Lower lobe of right lung (tissue), 2 donors: ENCODE data around the gene MTFR1L. TPM values are rescaled to one million over a fixed set of nuclear protein-coding genes. Genes with fewer than 3 reads are reported as not detected.

ENCODE experiments used
- ATAC-seq, 2 donors: fragments of 200-7000 bp; cut with Tn5 transposase; one replicate each; pipeline ENCODE4 v1.9.1; 2020 to 2022; ENCODE audit warnings: mild to moderate bottlenecking in 2 of 2, moderate library complexity in 2 of 2
- DNase-seq: peaks from one replicate; pipeline ENCODE4 v3.0.0-alpha.2; 2020
- H3K27ac ChIP-seq: fragments of 200-600 bp; one replicate; pipeline ENCODE4 v1.8.0; 2022
- H3K27me3 ChIP-seq: fragments of 200-600 bp; one replicate; pipeline ENCODE4 v1.8.0; 2022; ENCODE audit warnings: low read depth
- H3K36me3 ChIP-seq: fragments of 200-600 bp; one replicate; pipeline ENCODE4 v1.8.0; 2022; ENCODE audit warnings: mild to moderate bottlenecking
- H3K4me1 ChIP-seq: fragments of 200-600 bp; one replicate; pipeline ENCODE4 v1.8.0; 2022
- H3K4me3 ChIP-seq: fragments of 200-600 bp; one replicate; pipeline ENCODE4 v1.8.0; 2022; ENCODE audit warnings: mild to moderate bottlenecking
- H3K9me3 ChIP-seq: fragments of 200-600 bp; one replicate; pipeline ENCODE4 v1.8.0; 2022
- CTCF ChIP-seq: fragments of 200-600 bp; IDR thresholded peaks from one replicate; pipeline ENCODE4 v1.8.0; 2022; ENCODE audit warnings: antibody characterized with exemption, mild to moderate bottlenecking
- intact Hi-C: fragments of 100-400 bp; cut with DNase I; formaldehyde crosslinking; loops from one replicate; pipeline ENCODE4 v1.11.0; 2022
- total RNA-seq: library from RNA; stranded (reverse); fragmentation: NEBNext Ultra II Directional; extraction: Animal tissue kit (Norgen Biotek cat#: 25700); gene quantifications from one replicate; pipeline ENCODE4 v1.2.1, GENCODE V29; 2021
- donor health status: DM: no; HTN: yes; CAD: no; lungs with severe emphysema.

MTFR1L gene
- total RNA-seq, 1 donor from 2014 or later = 51.1 TPM

- Histone ChIP-seq H3K4me1 (peaks cover 27% of the 10 kb centered on the region), H3K27me3 (no peaks in the 10 kb centered on the region), H3K4me3 (no peak overlapping the region), H3K36me3 (peaks cover 18% of the 10 kb centered on the region), H3K27ac (no peak overlapping the region), H3K9me3 (no peaks in the 10 kb centered on the region)
- DNase-seq (peak; percentile 55), ATAC-seq (peak; percentile 51 to 68)
- intact Hi-C loops = no loop called here
- no peak for TF ChIP-seq CTCF
Observed at GRCh38 chr1:25773441-25774125, 46.2 kb upstream of the MTFR1L start.

- H3K27me3 ChIP-seq = no peaks in the 10 kb centered on the region
- peaks cover 24% of the 10 kb centered on the region for H3K36me3 ChIP-seq
- ATAC-seq = no peak
- no peak for TF ChIP-seq CTCF
- no peak overlapping the region for H3K27ac ChIP-seq
- intact Hi-C loops = no loop called here
- no peaks in the 10 kb centered on the region for H3K9me3 ChIP-seq
- DNase-seq = no peak
- peaks cover 27% of the 10 kb centered on the region for H3K4me1 ChIP-seq
- H3K4me3 ChIP-seq = no peak overlapping the region
Observed at GRCh38 chr1:25774206-25774803, 45.4 kb upstream of the MTFR1L start.

- ATAC-seq (peak; percentile 15 to 17), DNase-seq (no peak)
- Histone ChIP-seq H3K27ac (no peak overlapping the region), H3K36me3 (peaks cover 24% of the 10 kb centered on the region), H3K4me1 (peaks cover 22% of the 10 kb centered on the region), H3K4me3 (no peak overlapping the region), H3K9me3 (no peaks in the 10 kb centered on the region), H3K27me3 (no peaks in the 10 kb centered on the region)
- intact Hi-C loops = no loop called here
- TF ChIP-seq CTCF = no peak
Observed at GRCh38 chr1:25774921-25775771, 44.6 kb upstream of the MTFR1L start.

- peaks cover 31% of the 10 kb centered on the region for H3K36me3 ChIP-seq
- no peak for ATAC-seq
- no peak for TF ChIP-seq CTCF
- no peaks in the 10 kb centered on the region for H3K27me3 ChIP-seq
- H3K4me3 ChIP-seq = no peak overlapping the region
- H3K27ac ChIP-seq = no peak overlapping the region
- H3K9me3 ChIP-seq = no peaks in the 10 kb centered on the region
- peaks cover 6% of the 10 kb centered on the region for H3K4me1 ChIP-seq
- no peak for DNase-seq
- intact Hi-C loops = no loop called here
Observed at GRCh38 chr1:25779388-25779787, 40.4 kb upstream of the MTFR1L start.

- Histone ChIP-seq H3K4me3 (no peak overlapping the region), H3K9me3 (no peaks in the 10 kb centered on the region), H3K27ac (no peak overlapping the region), H3K27me3 (no peaks in the 10 kb centered on the region), H3K4me1 (peaks cover 5% of the 10 kb centered on the region), H3K36me3 (peaks cover 31% of the 10 kb centered on the region)
- ATAC-seq (no peak), DNase-seq (no peak)
- TF ChIP-seq CTCF = no peak
- intact Hi-C loops = no loop called here
Observed at GRCh38 chr1:25779894-25780293, 39.9 kb upstream of the MTFR1L start.
